Iris pigment epithelial cell (primary cell): Measurements from ENCODE around the gene UBE2D2.
"Not testable (repeated sequence)": the region's sequence is repeated elsewhere in the genome, so short reads cannot be mapped to it uniquely, and the experiment has no call there.

Experiments
- DNase-seq: peaks from one replicate; pipeline ENCODE4 v3.0.0-alpha.2; 2011; ENCODE audit warnings: low read depth

UBE2D2 gene

DNA sequence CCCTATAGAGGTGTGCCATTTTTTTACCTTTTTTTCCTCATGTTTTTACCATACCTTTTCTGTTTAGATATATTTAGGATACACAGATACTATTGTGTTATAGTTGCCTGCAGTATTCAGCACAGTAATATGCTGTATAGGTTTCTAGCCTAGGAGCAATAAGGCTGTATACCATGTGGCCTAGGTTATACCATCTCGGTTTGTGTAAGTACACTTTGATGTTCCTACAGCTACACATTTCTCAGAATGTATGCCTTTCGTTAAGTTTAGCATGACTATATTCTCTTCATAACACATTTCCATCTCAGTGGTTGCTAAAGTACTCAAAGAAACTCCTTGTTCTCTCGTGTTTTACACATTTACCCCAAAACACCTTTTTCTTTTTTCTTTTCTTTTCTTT lies 23.0 kb downstream of the UBE2D2 start:
- no peak for DNase-seq

DNA sequence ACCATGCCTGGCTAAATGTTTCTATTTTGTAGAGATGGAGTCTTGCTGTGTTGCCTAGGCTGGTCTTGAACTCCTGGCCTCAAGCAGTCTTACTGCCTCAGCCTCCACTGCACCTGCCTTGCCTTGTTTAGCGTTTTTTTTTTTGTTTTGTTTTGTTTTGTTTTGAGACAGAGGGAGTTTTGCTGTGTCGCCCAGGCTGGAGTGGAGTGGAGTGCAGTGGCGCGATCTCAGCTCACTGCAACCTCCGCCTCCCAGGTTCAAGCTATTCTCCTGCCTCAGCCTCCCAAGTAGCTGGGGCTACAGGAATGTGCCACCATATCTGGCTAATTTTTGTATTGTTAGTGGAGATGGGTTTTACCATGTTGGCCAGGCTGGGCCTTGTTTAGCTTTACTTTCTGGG lies 27.0 kb downstream of the UBE2D2 start:
- DNase-seq, result not testable (repeated sequence)

DNA sequence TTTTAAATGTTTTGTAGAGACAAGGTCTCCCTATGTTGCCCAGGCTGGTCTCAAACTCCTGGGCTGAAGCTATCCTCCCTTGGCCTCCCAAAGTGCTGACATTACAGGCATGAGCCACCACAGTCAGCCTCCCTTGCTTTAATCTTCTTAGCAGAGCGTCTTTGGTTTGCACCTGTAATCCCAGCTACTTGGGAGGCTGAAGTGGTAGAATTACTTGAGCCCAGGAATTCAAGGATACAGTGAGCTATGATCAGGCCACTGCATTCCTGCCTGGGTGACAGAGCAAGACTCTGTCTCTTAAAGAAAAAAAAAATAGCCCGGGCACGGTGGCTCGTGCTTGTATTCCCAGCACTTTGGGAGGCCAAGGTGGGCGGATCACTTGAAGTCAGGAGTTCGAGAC lies 27.8 kb downstream of the UBE2D2 start:
- DNase-seq, result no peak

DNA sequence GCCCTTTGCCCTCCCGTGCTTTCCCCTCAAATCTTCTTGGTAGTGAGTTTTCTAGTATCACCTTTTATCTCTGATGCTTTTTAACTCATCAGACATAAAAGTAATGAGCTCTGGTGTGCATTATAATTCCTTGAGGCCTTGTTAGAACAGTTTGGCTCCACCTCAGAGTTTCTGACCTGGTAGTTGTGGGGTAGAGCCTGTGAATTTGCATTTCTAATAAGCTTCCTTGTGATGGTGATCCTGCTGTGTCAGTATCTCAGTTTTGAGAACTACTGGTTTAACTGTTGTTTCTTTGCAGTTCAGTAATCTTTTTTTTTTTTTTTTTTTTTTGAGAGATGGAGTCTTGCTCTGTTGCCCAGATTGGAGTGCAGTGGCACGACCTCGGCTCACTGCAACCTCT lies 31.1 kb downstream of the UBE2D2 start:
- no peak for DNase-seq

DNA sequence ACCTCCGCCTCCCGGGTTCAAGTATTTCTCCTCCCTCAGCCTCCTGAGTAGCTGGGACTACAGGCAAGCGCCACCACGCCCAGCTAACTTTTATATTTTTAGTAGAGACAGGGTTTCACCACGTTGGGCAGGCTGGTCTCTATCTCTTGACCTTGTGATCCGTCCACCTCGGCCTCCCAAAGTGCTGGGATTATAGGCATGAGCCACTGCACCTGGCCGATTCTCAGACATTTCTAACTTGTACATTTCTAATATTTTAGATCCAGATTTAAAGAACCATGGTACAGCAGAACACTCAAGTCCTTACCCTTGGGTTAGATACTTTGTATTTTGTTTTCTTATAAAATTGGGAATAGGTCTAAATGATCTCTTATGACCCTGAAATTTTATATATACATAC lies 31.9 kb downstream of the UBE2D2 start:
- DNase-seq, result not testable (repeated sequence)

DNA sequence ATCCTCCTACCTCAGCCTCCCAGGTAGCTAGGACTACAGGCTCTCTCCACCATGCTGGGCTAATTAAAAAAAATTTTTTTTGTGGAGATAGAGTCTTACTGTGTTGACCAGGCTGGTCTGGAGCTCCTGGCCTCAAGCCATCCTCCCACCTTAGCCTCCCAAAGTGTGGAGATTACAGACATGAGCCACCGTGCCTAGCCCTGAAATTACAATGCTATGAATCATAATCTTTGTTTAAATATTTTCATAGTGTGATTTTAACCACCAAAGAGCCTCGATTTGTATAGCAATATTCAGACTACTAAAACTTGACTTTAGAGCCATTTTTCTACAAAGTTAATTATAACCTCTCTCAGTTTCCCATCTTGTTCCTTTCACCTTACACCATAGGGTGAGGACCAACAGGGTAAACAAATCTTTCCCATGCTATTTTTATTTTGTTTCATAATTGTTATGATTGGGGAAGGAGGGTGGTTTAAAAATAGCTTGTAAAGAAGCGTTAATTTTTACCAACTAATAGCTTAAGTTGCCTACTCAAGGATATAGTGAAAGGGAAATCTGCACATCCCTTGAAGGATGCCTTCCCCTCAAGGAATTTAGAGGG lies 32.7 kb downstream of the UBE2D2 start:
- peak; percentile 62 for DNase-seq

DNA sequence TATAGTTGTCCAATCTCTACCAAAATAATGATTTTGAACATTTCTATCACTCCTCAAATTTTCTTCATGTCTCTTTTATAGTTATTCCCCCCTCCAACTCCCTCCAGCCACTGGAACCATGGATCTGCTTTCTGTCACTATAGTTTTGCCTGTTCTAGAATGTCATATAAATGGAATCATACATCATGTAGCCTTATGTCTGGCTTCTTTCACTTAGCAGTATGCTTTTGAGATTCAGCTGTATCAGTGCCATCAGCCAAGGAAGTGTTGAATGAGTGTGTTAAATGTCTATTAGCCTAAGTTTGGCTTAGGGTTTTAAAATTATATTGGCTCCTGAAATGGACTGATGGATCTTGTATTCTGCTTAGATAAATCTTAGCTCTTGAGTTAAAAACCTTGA lies 36.0 kb downstream of the UBE2D2 start:
- no peak for DNase-seq

DNA sequence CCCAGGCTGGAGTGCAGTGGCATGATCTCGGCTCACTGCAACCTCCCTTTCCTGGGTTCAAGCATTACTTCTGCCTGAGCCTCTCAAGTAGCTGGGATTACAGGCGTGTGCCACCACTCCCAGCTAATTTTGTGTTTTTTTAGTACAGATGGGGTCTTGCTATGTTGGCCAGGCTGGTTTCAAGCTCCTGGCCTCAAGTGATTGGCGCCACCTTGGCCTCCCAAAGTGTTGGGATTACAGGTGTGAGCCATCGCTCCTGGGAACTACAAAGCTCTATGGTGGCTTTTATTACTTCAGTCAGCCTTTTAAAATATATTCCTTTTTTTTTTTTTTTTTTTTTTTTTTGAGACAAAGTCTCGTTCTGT lies 37.4 kb downstream of the UBE2D2 start:
- DNase-seq, result not testable (repeated sequence)

DNA sequence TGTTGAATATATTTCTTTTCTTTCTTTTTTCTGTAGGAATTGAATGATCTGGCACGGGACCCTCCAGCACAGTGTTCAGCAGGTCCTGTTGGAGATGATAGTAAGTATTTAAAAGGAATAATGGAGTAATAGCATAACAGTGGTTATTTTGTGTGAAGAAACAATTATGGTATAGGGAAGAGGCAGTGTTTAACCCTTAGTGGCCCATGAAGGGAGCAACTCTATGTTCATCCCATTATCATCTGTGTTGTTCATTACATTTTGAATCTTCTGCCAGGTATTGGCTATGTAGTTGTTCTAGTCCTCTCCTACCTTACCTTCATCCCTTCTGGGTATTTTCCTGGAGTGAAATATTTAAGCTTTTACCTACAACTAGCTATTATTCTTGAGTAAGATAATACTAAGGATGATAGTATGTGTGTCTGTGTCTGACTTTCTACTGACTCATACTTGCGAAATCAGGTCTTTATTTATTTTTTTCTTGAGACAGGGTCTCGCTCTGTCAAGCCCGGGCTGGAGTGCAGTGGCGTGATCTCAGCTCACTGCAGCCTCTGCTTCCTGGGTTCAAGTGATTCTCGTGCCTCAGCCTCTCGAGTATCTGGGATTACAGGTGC lies 39.3 kb downstream of the UBE2D2 start:
- DNase-seq, result peak; percentile 86

DNA sequence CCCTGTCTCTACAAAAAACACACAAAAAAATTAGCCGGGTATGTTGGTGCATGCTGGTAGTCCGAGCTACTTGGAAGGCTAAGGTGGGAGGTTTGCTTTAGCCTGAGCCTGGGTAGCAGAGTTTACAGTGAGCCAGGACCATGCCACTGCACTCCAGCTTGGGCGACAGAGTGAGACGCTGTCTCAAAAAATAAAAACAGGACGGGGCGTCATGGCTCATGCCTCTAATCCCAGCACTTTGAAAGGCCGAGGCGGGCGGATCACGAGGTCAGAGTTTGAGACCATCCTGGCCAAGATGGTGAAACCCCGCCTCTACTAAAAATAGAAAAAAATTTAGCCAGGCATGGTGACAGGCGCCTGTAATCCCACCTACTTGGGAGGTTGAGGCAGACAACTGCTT lies 40.3 kb downstream of the UBE2D2 start:
- no peak for DNase-seq

DNA sequence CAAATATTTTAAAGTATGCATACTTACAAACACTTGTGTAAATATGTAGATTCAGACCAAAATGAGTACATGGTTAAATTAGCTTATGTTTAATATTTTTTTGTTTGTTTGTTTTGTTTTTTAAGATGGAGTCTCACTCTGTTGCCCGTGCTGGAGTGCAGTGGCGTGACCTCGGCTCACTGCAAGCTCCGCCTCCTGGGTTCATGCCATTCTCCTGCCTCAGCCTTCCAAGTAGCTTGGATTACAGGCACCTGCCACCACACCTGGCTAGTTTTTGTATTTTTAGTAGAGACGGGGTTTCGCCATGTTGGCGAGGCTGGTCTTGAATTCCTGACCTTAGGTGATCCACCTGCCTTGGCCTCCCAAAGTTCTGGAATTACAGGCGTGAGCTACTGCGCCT lies 40.8 kb downstream of the UBE2D2 start:
- not testable (repeated sequence) for DNase-seq

DNA sequence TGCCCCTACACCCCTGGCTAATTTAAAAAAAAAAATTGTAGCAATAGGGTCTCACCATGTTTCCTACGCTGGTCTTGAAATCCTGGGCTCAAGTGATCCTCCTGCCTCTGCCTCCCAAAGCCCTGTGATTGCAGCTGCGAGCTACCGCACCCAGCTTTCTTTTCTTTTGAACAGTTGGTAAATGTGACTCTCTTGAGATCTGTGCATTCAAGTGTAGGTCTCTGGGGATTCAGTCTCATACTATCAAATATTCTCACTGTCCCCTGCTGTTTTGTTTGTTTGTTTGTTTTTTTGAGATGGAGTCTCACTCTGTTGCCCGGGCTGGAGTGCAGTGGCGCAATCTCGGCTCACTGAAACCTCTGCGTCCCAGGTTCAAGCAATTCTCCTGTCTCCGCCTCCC lies 44.7 kb downstream of the UBE2D2 start:
- no peak for DNase-seq

DNA sequence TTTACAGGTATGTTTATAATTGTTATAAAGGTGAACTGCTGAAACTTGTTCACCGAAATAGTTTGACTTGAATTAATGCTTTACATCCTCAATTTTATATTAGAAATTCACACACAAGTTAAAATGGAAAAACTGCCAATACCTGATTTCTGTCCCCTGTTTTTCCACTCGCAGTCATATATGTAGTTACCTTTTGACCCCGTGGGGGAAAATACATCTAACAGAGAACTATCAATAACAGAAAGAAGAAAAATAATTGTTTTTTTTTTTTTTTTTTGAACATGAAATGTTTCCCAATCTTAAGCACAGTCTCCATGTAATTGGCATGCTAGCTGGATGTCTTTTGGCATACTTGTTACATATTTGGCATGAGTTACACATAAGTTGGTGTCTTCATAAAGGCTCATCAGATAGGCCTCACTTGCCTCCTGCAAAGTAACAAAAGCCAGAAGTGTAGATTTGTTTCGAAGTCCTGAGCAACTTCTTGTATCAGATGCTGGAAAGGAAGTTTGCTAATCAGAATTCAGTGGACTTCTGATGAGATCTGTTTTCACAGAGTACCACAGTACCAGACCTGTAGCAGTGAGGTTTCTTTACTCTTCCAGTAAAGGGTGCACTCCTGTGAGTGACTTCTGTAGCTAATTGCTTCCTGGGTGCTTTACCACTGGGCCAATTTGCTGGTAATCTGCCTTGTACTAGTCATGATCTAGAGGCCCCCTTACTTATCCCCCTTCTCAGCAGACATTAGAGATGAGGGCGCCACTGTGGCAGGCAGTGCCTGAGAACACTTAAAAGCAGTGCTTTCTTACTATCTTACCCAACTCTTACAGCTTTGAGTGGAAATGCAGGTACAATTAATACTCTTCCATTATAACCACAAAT lies 50.8 kb downstream of the UBE2D2 start:
- no peak for DNase-seq

DNA sequence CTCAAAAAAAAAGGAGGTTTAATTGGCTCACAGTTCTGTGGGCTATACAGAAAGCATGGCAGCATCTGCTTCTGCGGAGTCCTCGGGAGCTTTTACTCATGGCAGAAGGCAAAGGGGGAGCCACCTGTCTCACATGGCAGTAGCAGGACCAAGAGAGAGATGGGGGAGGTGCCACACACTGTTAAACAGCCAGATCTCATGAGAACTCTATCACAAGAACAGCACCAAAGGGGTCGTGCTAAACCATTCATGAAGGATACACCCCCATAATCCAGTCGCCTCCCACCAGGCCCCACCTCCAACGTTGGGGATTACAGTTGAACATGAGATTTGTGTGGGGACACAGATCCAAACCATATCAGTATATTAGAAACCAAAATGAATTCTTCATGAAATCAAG lies 58.7 kb downstream of the UBE2D2 start:
- no peak for DNase-seq

DNA sequence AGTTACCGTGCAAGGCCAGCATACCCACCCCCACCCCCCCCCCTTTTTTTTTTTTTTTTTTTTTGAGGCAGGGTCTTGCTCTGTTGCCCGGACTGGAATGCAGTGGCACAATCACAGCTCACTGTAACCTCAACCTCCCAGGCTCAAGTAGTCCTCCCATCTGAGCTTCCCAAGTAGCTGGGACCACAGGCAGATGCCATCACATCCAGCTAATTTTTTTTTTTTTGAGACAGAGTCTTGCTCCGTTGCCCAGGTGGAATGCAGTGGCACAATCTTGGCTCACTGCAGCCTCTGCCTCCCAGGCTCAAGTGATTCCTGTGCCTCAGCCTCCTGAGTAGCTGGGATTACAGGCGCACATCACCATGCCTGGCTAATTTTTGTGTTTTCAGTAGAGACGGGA lies 64.3 kb downstream of the UBE2D2 start:
- not testable (repeated sequence) for DNase-seq

DNA sequence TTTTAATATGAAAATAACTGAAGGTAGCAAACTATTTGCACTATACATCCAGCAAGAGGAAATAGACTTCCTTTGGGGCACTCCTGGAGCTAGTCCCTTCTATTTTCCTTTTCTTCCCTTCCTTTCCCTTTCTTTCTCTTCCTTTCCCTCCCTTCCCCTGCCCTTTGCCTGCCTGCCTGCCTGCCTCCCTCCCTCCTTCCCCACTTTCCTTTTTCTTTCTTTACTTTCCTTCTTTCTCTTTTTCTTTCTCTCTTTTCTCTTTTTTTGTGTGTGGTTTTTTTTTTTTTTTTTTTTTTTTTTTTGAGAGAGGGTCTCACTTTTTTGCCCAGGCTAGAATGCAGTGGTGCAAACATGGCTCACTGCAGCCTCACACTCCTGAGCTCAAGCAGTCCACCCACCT lies 69.7 kb downstream of the UBE2D2 start:
- DNase-seq, result no peak

DNA sequence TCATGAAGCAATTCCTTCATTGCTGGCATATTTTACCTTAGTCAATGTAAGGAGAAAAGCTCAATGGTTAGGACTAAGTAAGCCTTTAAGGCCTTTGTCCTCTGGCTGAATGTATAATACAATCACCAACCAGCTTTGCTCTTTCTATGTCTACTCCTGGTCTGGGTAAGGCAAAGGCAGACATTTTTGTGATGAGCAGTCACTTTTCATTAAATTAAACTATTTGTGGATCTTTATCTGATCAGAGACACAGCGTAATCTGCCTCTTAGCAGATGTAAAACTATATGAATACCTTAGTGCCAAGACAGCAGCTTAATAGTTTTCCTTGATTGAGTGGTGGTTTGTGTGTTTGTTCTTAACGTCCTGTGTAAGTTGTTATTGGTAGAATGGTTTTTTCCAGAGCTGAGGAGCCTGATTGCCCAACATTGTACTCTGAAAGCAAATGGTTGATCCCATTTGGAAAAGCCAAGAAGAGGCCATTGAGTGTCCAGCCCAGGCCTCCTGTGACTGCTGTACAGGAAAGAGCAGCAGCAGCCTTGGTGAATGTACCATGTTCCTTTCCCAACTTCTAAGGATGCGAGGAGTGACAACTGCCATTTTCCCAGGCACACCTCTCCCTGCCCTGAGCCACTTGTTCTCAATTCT lies 70.5 kb downstream of the UBE2D2 start:
- no peak for DNase-seq

DNA sequence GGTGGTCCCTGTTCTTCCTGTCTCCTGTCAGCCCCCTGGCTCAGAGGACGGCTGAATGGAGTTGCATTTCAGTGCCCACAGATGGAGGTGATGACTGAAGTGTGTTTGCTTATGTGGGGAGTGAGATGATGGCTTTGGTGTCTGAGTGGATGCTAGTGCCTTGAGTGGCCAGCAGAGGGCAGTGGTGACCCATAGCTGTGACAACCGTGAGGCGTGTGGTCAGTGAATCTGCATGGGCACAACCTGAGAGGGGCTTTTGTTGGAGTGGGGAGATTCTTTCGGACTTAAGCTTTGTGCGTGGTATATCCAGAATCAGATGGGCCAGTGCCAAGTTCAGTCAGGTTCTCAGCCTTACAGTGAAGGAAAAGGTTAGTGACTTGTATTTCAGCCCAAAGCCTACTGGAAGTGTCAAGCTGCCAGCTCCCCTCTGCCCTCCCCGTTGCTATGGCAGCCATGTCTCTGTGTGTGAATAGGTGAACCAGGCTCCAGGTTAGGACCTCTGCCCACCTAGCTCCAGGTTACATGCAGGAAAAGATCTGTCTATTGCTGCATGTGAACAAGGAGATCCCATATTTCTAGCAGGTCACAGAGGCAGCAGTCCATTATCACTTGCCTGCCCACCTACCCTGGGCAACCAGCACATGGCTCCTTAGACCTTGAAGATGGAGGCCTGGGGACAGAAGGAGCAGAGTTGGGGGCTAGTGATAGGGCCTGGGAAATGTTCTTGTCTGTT lies 72.3 kb downstream of the UBE2D2 start:
- peak; percentile 65 for DNase-seq

DNA sequence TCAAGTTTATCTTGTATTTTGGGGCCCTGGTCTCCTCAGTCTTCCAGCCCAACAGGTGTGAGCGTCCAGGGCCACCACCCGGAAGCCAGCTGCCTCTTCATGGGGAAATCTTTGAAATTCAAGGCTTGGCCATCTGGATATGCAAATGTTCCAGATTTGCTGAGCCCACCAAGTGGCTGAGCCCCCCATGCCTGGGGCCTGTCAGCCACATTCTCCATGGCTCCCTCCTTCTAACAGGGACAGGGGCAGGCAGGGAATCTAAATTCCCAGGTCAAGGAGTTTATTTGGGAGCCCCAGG lies 72.8 kb downstream of the UBE2D2 start:
- DNase-seq, result no peak

DNA sequence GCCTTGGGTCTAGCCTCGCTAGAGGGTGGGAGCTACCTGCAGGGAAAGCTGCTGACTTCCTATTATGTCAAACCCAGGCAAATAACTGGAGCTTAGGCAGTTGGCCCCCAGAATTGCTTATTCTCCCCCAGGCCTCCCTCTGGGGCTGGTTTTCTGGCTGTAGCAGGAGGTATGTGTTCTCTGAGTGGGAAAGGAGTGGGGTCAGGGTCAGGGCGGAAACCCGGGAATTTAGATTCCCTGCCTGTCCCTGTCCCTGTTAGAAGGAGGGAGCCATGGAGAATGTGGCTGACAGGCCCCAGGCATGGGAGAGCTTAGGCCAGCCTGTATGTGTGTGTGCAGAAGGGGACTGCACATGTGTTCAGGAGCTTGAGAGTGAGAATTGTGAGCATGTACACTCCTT lies 73.4 kb downstream of the UBE2D2 start:
- no peak for DNase-seq

DNA sequence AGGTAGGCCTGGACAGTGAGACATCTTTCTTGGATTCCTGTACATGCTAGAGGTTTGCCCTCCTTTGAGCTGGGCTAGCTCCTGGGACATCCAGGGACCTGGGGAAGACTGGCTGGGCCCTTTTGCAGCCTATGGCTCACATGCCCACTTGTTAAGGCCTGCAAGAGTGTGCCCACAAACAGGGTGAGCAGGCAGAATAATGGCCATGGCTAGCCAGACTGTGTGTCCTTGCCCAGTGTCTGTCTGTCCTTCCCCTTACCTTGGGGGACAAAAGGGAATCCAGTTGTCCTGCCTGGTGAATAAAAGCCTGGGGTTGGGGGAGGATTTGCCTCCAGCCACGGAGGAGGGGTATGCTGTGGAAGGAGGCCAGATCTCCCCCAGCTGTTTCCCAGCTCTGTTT lies 74.1 kb downstream of the UBE2D2 start:
- DNase-seq, result no peak

DNA sequence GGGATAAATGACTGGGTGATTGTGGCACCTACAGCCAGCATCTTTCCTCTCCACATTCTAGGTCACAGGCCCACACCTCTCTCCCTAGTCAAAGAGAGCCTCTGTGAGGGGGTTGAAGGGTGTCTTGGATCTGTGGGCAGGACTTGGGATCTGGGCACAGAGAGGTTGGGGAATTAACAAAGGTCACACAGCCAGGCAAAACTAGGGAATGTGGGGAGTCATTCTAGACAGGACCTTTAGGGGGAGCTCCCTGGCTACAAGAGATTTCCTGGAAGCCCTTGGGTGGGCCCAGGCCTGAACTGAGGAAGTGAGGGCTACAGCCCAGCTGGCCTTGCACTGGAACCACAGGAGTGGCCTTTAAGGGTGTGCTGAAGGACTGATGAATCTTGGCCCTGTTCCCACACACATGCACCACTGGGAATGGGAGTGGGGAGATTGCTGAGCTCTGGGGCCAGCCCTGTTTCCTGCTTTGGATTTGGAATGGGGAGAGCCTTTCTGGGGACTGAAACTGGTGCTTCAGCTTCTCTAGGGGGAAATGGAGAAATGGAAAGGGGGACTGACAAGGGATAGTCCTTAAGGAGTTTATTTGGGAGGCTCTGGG lies 74.6 kb downstream of the UBE2D2 start:
- DNase-seq, result peak; percentile 78
